Hepatocyte (in vitro differentiated cells): Measurements from ENCODE around the gene RPL6. TPM values are rescaled to one million over a fixed set of nuclear protein-coding genes. Genes with fewer than 3 reads are reported as not detected.

Experiments
- DNase-seq: peaks from one replicate; pipeline ENCODE4 v3.0.0-alpha.2; 2016; ENCODE audit warnings: low spot score
- H2AFZ ChIP-seq: fragments of 200-600 bp; sonication (generic); 2 replicates; pipeline ENCODE4 v1.6.0; 2016; ENCODE audit warnings: antibody characterized with exemption, mild to moderate bottlenecking
- H3K27ac ChIP-seq: fragments of 200-600 bp; sonication (generic); 2 replicates; pipeline ENCODE4 v1.5.1; 2016; ENCODE audit warnings: mild to moderate bottlenecking
- H3K27me3 ChIP-seq: fragments of 200-600 bp; sonication (generic); 2 replicates; pipeline ENCODE4 v1.6.1; 2016
- H3K36me3 ChIP-seq: fragments of 200-600 bp; sonication (generic); replicated peaks from 2 replicates; pipeline ENCODE4 v1.5.1; 2016; ENCODE audit warnings: low read depth; ENCODE audit not compliant: insufficient read depth
- H3K4me1 ChIP-seq: fragments of 200-600 bp; sonication (generic); 2 replicates; pipeline ENCODE4 v1.5.1; 2016; ENCODE audit warnings: mild to moderate bottlenecking, moderate library complexity; ENCODE audit not compliant: insufficient read depth
- H3K4me2 ChIP-seq: fragments of 200-600 bp; sonication (generic); 2 replicates; pipeline ENCODE4 v1.6.0; 2016
- H3K4me3 ChIP-seq: fragments of 200-600 bp; sonication (generic); 2 replicates; pipeline ENCODE4 v1.5.1; 2016; ENCODE audit warnings: mild to moderate bottlenecking
- H3K79me2 ChIP-seq: fragments of 200-600 bp; sonication (generic); 2 replicates; pipeline ENCODE4 v1.6.0; 2017; ENCODE audit warnings: mild to moderate bottlenecking
- H3K9me2 ChIP-seq: fragments of 200-600 bp; sonication (generic); replicated peaks from 2 replicates; pipeline ENCODE4 v1.6.0; 2017; ENCODE audit warnings: mild to moderate bottlenecking; ENCODE audit not compliant: insufficient read depth
- H3K9me3 ChIP-seq: fragments of 200-600 bp; sonication (generic); 2 replicates; pipeline ENCODE4 v1.5.1; 2016; ENCODE audit warnings: low read depth, mild to moderate bottlenecking
- H4K20me1 ChIP-seq: fragments of 200-600 bp; sonication (generic); 2 replicates; pipeline ENCODE4 v1.6.0; 2016; ENCODE audit warnings: mild to moderate bottlenecking; ENCODE audit not compliant: insufficient read depth, poor library complexity, severe bottlenecking
- CTCF ChIP-seq: fragments of 200-600 bp; sonication (generic); IDR thresholded peaks from 2 replicates; pipeline ENCODE4 v1.5.1; 2016; ENCODE audit warnings: antibody characterized with exemption, mild to moderate bottlenecking; ENCODE audit not compliant: poor library complexity
- EZH2 ChIP-seq: fragments of 200-600 bp; sonication (generic); IDR thresholded peaks from 2 replicates; pipeline ENCODE4 v1.6.1; 2016; ENCODE audit warnings: antibody characterized with exemption, mild to moderate bottlenecking, borderline replicate concordance
- EZH2phosphoT487 ChIP-seq: fragments of 200-600 bp; sonication (generic); IDR thresholded peaks from one replicate; pipeline ENCODE4 v1.6.1; 2018; ENCODE audit warnings: antibody characterized with exemption, mild to moderate bottlenecking, low read depth, moderate library complexity; ENCODE audit not compliant: unreplicated experiment, severe bottlenecking
- WGBS: methylation state at CpG from one replicate; pipeline ENCODE4 v1.1.6; 2016; ENCODE audit warnings: low lambda C conversion rate; ENCODE audit errors: missing lambda C conversion rate; 5-methylcytosine and 5-hydroxymethylcytosine counted together
- polyA plus RNA-seq: library from polyadenylated mRNA; unstranded; fragments of >200 nt; fragmentation: Nextera tagmentation; extraction: Ambion mirVana; gene quantifications from 2 replicates; pipeline ENCODE4 v1.2.1, GENCODE V29; 2016
- total RNA-seq: library from RNA; depleted of rRNA; stranded (reverse); fragments of >200 nt; gene quantifications from 2 replicates; pipeline ENCODE4 v1.2.3, GENCODE V29; 2014

Gene RPL6
- total and polyA plus RNA-seq, 2 experiments from 2014 or later = 279 to 1,682 TPM

- H3K9me3 ChIP-seq = no peaks in the 10 kb centered on the region
- no peaks in the 10 kb centered on the region for H3K27me3 ChIP-seq
- H3K9me2 ChIP-seq = no peaks in the 10 kb centered on the region
- no peak overlapping the region for H3K4me3 ChIP-seq
- TF ChIP-seq EZH2 (no peak), EZH2phosphoT487 (no peak), CTCF (no peak)
- H4K20me1 ChIP-seq = peaks cover 29% of the 10 kb centered on the region
- H2AFZ ChIP-seq = no peak overlapping the region
- DNase-seq = no peak
- H3K4me1 ChIP-seq = no peaks in the 10 kb centered on the region
- WGBS = 86% methylated on average over 3 of the region's 3 CpGs
- no peaks in the 10 kb centered on the region for H3K36me3 ChIP-seq
- H3K79me2 ChIP-seq = peaks cover 99% of the 10 kb centered on the region
- no peak overlapping the region for H3K4me2 ChIP-seq
- no peak overlapping the region for H3K27ac ChIP-seq
Observed at GRCh38 chr12:112374166-112374740, 35.2 kb downstream of the RPL6 start.

- H3K4me1 ChIP-seq = no peaks in the 10 kb centered on the region
- H3K27me3 ChIP-seq = no peaks in the 10 kb centered on the region
- no peak overlapping the region for H3K4me2 ChIP-seq
- no peaks in the 10 kb centered on the region for H3K9me3 ChIP-seq
- H3K36me3 ChIP-seq = no peaks in the 10 kb centered on the region
- peaks cover 100% of the 10 kb centered on the region for H3K79me2 ChIP-seq
- no peak for TF ChIP-seq CTCF
- TF ChIP-seq EZH2 = no peak
- no peak overlapping the region for H3K4me3 ChIP-seq
- DNase-seq = no peak
- no peaks in the 10 kb centered on the region for H3K9me2 ChIP-seq
- WGBS = 70% methylated on average over 8 of the region's 8 CpGs
- peaks cover 23% of the 10 kb centered on the region for H4K20me1 ChIP-seq
- no peak overlapping the region for H3K27ac ChIP-seq
- H2AFZ ChIP-seq = no peak overlapping the region
Observed at GRCh38 chr12:112370868-112371510, 38.4 kb downstream of the RPL6 start.

- H3K9me2 ChIP-seq = no peaks in the 10 kb centered on the region
- H3K4me1 ChIP-seq = no peaks in the 10 kb centered on the region
- no peak overlapping the region for H3K4me2 ChIP-seq
- no peaks in the 10 kb centered on the region for H3K36me3 ChIP-seq
- TF ChIP-seq EZH2phosphoT487 = no peak
- no peak for TF ChIP-seq CTCF
- TF ChIP-seq EZH2 = no peak
- no peak overlapping the region for H3K4me3 ChIP-seq
- peaks cover 24% of the 10 kb centered on the region for H4K20me1 ChIP-seq
- 59% methylated on average over 1 of the region's 1 CpG for WGBS
- H3K79me2 ChIP-seq = peaks cover 100% of the 10 kb centered on the region
- H3K9me3 ChIP-seq = no peaks in the 10 kb centered on the region
- H3K27me3 ChIP-seq = no peaks in the 10 kb centered on the region
- H2AFZ ChIP-seq = no peak overlapping the region
- DNase-seq = no peak
- H3K27ac ChIP-seq = no peak overlapping the region
Observed at GRCh38 chr12:112370199-112370598, 39.2 kb downstream of the RPL6 start.

- TF ChIP-seq EZH2 (no peak), EZH2phosphoT487 (no peak), CTCF (no peak)
- 90% methylated on average over 6 of the region's 6 CpGs for WGBS
- Histone ChIP-seq H3K4me3 (no peak overlapping the region), H4K20me1 (peaks cover 36% of the 10 kb centered on the region), H3K9me3 (no peaks in the 10 kb centered on the region), H3K9me2 (no peaks in the 10 kb centered on the region), H3K79me2 (peaks cover 100% of the 10 kb centered on the region), H3K36me3 (no peaks in the 10 kb centered on the region), H3K27ac (no peak overlapping the region), H3K27me3 (no peaks in the 10 kb centered on the region), H3K4me2 (no peak overlapping the region), H3K4me1 (no peaks in the 10 kb centered on the region), H2AFZ (no peak overlapping the region)
- no peak for DNase-seq
Observed at GRCh38 chr12:112368856-112369255, 40.5 kb downstream of the RPL6 start.
